Type B pancreatic cell (in vitro differentiated cells): ENCODE data around the gene ICAM3. TPM values are rescaled to one million over a fixed set of nuclear protein-coding genes. Genes with fewer than 3 reads are reported as not detected.

ENCODE experiments used
- DNase-seq: peaks from one replicate; pipeline ENCODE4 v3.0.0; 2021; ENCODE audit warnings: mixed read lengths; ENCODE audit not compliant: unreplicated experiment; ENCODE audit errors: extremely low spot score
- H3K27ac Mint-ChIP-seq: 2 replicates; pipeline ENCODE4 v1.8.0; 2021; ENCODE audit warnings: mild to moderate bottlenecking, mixed read lengths
- H3K27me3 Mint-ChIP-seq: 2 replicates; pipeline ENCODE4 v1.8.0; 2021; ENCODE audit warnings: mixed read lengths
- H3K36me3 Mint-ChIP-seq: 2 replicates; pipeline ENCODE4 v1.8.0; 2021; ENCODE audit warnings: mixed read lengths
- H3K4me1 Mint-ChIP-seq: one replicate; pipeline ENCODE4 v1.8.0; 2021; ENCODE audit warnings: mixed read lengths; ENCODE audit not compliant: unreplicated experiment
- H3K4me3 Mint-ChIP-seq: 2 replicates; pipeline ENCODE4 v1.8.0; 2021; ENCODE audit warnings: mild to moderate bottlenecking, mixed read lengths
- H3K9me3 Mint-ChIP-seq: 2 replicates; pipeline ENCODE4 v1.8.0; 2021; ENCODE audit warnings: mixed read lengths
- CTCF ChIP-seq: fragments of 200-600 bp; sonication (generic); conservative IDR thresholded peaks from 2 replicates; pipeline ENCODE4 v1.5.0; 2021; ENCODE audit warnings: antibody characterized with exemption, mild to moderate bottlenecking
- total RNA-seq: library from RNA; stranded (reverse); gene quantifications from 2 replicates; pipeline ENCODE4 v1.2.1, GENCODE V29; 2021; ENCODE audit warnings: low replicate concordance

ICAM3 gene
- total RNA-seq, 1 donor from 2014 or later: 8.2 TPM

GRCh38 chr19:10294368-10294697 lies 45.1 kb downstream of the ICAM3 start:
- TF ChIP-seq CTCF: no peak
- H3K9me3 Mint-ChIP-seq: no peaks in the 10 kb centered on the region
- peaks cover 82% of the 10 kb centered on the region for H3K27me3 Mint-ChIP-seq
- H3K4me3 Mint-ChIP-seq: no peak overlapping the region
- H3K27ac Mint-ChIP-seq: no peak overlapping the region
- peaks cover 21% of the 10 kb centered on the region for H3K4me1 Mint-ChIP-seq
- DNase-seq: no peak
- no peaks in the 10 kb centered on the region for H3K36me3 Mint-ChIP-seq

GRCh38 chr19:10293637-10294367 lies 45.6 kb downstream of the ICAM3 start:
- H3K4me1 Mint-ChIP-seq: peaks cover 22% of the 10 kb centered on the region
- no peak for TF ChIP-seq CTCF
- no peaks in the 10 kb centered on the region for H3K9me3 Mint-ChIP-seq
- no peaks in the 10 kb centered on the region for H3K36me3 Mint-ChIP-seq
- peak overlapping the region; percentile 66 for H3K27ac Mint-ChIP-seq
- DNase-seq: no peak
- H3K27me3 Mint-ChIP-seq: peaks cover 86% of the 10 kb centered on the region
- no peak overlapping the region for H3K4me3 Mint-ChIP-seq

GRCh38 chr19:10292789-10293636 lies 46.4 kb downstream of the ICAM3 start:
- Mint-ChIP-seq H3K36me3 (no peaks in the 10 kb centered on the region), H3K27ac (peak overlapping the region; percentile 66), H3K9me3 (no peaks in the 10 kb centered on the region), H3K27me3 (peaks cover 94% of the 10 kb centered on the region), H3K4me1 (peaks cover 26% of the 10 kb centered on the region), H3K4me3 (peak overlapping the region; percentile 87)
- TF ChIP-seq CTCF: no peak
- DNase-seq: no peak

DNA sequence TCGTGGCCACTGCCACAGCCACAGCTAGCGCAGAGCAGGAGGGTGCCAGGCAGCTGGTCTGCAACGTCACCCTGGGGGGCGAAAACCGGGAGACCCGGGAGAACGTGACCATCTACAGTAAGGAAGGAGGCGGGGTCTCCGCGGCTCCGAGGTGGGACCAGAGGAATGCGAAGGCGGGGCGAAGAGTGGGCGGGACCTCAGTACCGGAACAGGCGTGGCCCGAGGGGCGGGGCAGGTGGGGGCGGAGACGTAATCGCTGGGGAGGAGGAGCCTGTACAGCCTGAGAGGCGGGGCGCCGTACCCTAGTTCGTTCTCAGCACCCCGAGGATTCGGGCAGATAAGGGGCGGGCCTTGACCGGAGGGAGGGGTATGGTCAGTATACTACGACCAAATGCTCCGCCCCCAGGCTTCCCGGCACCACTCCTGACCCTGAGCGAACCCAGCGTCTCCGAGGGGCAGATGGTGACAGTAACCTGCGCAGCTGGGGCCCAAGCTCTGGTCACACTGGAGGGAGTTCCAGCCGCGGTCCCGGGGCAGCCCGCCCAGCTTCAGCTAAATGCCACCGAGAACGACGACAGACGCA lies 47.1 kb downstream of the ICAM3 start:
- Mint-ChIP-seq H3K4me1 (peaks cover 26% of the 10 kb centered on the region), H3K4me3 (peak overlapping the region; percentile 87), H3K27ac (peak overlapping the region; percentile 43), H3K27me3 (peaks cover 96% of the 10 kb centered on the region), H3K9me3 (no peaks in the 10 kb centered on the region), H3K36me3 (no peaks in the 10 kb centered on the region)
- TF ChIP-seq CTCF: no peak
- DNase-seq: peak; percentile 89

GRCh38 chr19:10291554-10292205 lies 47.7 kb downstream of the ICAM3 start:
- peak overlapping the region; percentile 87 for H3K4me3 Mint-ChIP-seq
- no peaks in the 10 kb centered on the region for H3K36me3 Mint-ChIP-seq
- TF ChIP-seq CTCF: no peak
- no peaks in the 10 kb centered on the region for H3K9me3 Mint-ChIP-seq
- no peak for DNase-seq
- peaks cover 99% of the 10 kb centered on the region for H3K27me3 Mint-ChIP-seq
- H3K4me1 Mint-ChIP-seq: peaks cover 26% of the 10 kb centered on the region
- peak overlapping the region; percentile 43 for H3K27ac Mint-ChIP-seq
